Suprapubic skin (tissue), 4 donors: ENCODE measurements around the gene PDE6B.

Source experiments
- CTCF ChIP-seq, 2 donors: fragments of 200-600 bp in 1 of 2; fragments of 450-650 bp in 1 of 2; sonication (generic) in 1 of 2; IDR thresholded peaks; one replicate each; pipeline ENCODE4 v1.5.1; 2016 to 2019; ENCODE audit warnings: antibody characterized with exemption in 2 of 2, mild to moderate bottlenecking in 1 of 2, moderate library complexity in 1 of 2
- EP300 ChIP-seq: sonication (generic); formaldehyde crosslinking; IDR thresholded peaks from one replicate; pipeline ENCODE4 v1.6.1; 2017; ENCODE audit warnings: antibody characterized with exemption
- POLR2A ChIP-seq, 2 donors: fragments of 450-650 bp; IDR thresholded peaks; one replicate each; pipeline ENCODE4 v1.6.1; 2017; ENCODE audit warnings: antibody characterized with exemption in 2 of 2, mild to moderate bottlenecking in 2 of 2, moderate library complexity in 2 of 2
- POLR2AphosphoS5 ChIP-seq, 3 donors: sonication (generic); formaldehyde crosslinking; IDR thresholded peaks; one replicate each; pipeline ENCODE4 v1.6.1; 2017; ENCODE audit warnings: antibody characterized with exemption in 3 of 3

GRCh38 chr4:658681-659667 lies 33.6 kb downstream of the PDE6B start:
- no peak for TF ChIP-seq CTCF (IDR thresholded peaks at IDR 0.05)
- TF ChIP-seq POLR2AphosphoS5 (IDR thresholded peaks at IDR 0.05) = no peak
- no peak for TF ChIP-seq POLR2A (IDR thresholded peaks at IDR 0.05)
- TF ChIP-seq EP300 = no peak
